Endothelial cell (in vitro differentiated cells): ENCODE data around the gene KRTAP5-4. TPM values are rescaled to one million over a fixed set of nuclear protein-coding genes. Genes with fewer than 3 reads are reported as not detected.
"Not testable (repeated sequence)": the region's sequence is repeated elsewhere in the genome, so short reads cannot be mapped to it uniquely, and the experiment has no call there.

Source experiments
- DNase-seq: peaks from one replicate; pipeline ENCODE4 v3.0.0; 2021; ENCODE audit warnings: low spot score
- H3K27ac Mint-ChIP-seq: one replicate; pipeline ENCODE4 v1.8.0; 2021; ENCODE audit warnings: mixed read lengths, inconsistent platforms; ENCODE audit not compliant: unreplicated experiment
- H3K27me3 Mint-ChIP-seq: one replicate; pipeline ENCODE4 v1.8.0; 2021; ENCODE audit warnings: mild to moderate bottlenecking, moderate library complexity, mixed read lengths, inconsistent platforms; ENCODE audit not compliant: unreplicated experiment
- H3K36me3 Mint-ChIP-seq: one replicate; pipeline ENCODE4 v1.8.0; 2021; ENCODE audit warnings: mild to moderate bottlenecking, low read depth, mixed read lengths, inconsistent platforms; ENCODE audit not compliant: unreplicated experiment
- H3K4me1 Mint-ChIP-seq: one replicate; pipeline ENCODE4 v1.8.0; 2021; ENCODE audit warnings: mild to moderate bottlenecking, mixed read lengths, inconsistent platforms; ENCODE audit not compliant: unreplicated experiment
- H3K4me3 Mint-ChIP-seq: one replicate; pipeline ENCODE4 v1.8.0; 2021; ENCODE audit warnings: mild to moderate bottlenecking, mixed read lengths, inconsistent platforms; ENCODE audit not compliant: unreplicated experiment
- H3K9me3 Mint-ChIP-seq: one replicate; pipeline ENCODE4 v1.8.0; 2021; ENCODE audit warnings: mixed read lengths, inconsistent platforms; ENCODE audit not compliant: unreplicated experiment
- total RNA-seq: library from RNA; stranded (reverse); fragmentation: NEBNext Ultra II Directional; extraction: Animal tissue kit (Norgen Biotek cat#: 25700); gene quantifications from one replicate; pipeline ENCODE4 v1.2.1, GENCODE V29; 2021; ENCODE audit not compliant: unreplicated experiment
- TF ChIP-seq, protein P1 (sequence below): fragments of 200-600 bp; sonication (generic); IDR thresholded peaks from one replicate; pipeline ENCODE4 v1.5.0; 2021; ENCODE audit warnings: antibody characterized with exemption; ENCODE audit not compliant: unreplicated experiment

Gene KRTAP5-4
- total RNA-seq, 1 donor from 2014 or later = not detected

- Mint-ChIP-seq H3K4me3 (no peak overlapping the region), H3K4me1 (peaks cover 10% of the 10 kb centered on the region), H3K9me3 (no peaks in the 10 kb centered on the region), H3K27ac (no peak overlapping the region), H3K36me3 (no peaks in the 10 kb centered on the region), H3K27me3 (peaks cover 8% of the 10 kb centered on the region)
- TF ChIP-seq, protein P1, sequence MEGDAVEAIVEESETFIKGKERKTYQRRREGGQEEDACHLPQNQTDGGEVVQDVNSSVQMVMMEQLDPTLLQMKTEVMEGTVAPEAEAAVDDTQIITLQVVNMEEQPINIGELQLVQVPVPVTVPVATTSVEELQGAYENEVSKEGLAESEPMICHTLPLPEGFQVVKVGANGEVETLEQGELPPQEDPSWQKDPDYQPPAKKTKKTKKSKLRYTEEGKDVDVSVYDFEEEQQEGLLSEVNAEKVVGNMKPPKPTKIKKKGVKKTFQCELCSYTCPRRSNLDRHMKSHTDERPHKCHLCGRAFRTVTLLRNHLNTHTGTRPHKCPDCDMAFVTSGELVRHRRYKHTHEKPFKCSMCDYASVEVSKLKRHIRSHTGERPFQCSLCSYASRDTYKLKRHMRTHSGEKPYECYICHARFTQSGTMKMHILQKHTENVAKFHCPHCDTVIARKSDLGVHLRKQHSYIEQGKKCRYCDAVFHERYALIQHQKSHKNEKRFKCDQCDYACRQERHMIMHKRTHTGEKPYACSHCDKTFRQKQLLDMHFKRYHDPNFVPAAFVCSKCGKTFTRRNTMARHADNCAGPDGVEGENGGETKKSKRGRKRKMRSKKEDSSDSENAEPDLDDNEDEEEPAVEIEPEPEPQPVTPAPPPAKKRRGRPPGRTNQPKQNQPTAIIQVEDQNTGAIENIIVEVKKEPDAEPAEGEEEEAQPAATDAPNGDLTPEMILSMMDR = no peak
- DNase-seq = no peak
Observed at GRCh38 chr11:1668911-1669473, 47.1 kb upstream of the KRTAP5-4 start.

DNA sequence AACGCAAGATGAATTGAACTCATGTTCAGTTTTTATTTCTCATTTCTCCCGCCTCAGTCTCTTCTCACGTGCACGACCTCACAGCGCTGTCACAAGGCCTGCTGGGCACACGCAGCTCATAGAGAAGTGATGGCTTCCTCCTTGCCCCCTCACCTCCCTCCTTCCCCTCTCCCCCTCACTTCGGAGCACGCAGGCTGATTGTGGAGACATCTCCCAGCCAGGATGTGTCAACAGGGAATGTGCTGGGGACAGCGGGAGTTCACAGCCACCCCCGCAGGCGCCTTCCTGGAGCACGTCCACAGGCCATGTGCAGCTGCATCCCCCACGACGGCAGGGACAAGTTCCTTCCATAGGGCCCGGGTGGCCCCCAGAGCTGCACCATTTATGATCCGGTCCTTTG is 46.0 kb upstream of the KRTAP5-4 start:
- Mint-ChIP-seq H3K27ac (no peak overlapping the region), H3K27me3 (peaks cover 8% of the 10 kb centered on the region), H3K4me1 (peaks cover 3% of the 10 kb centered on the region), H3K4me3 (no peak overlapping the region), H3K36me3 (no peaks in the 10 kb centered on the region), H3K9me3 (no peaks in the 10 kb centered on the region)
- TF ChIP-seq, protein P1 = no peak
- DNase-seq = no peak

DNA sequence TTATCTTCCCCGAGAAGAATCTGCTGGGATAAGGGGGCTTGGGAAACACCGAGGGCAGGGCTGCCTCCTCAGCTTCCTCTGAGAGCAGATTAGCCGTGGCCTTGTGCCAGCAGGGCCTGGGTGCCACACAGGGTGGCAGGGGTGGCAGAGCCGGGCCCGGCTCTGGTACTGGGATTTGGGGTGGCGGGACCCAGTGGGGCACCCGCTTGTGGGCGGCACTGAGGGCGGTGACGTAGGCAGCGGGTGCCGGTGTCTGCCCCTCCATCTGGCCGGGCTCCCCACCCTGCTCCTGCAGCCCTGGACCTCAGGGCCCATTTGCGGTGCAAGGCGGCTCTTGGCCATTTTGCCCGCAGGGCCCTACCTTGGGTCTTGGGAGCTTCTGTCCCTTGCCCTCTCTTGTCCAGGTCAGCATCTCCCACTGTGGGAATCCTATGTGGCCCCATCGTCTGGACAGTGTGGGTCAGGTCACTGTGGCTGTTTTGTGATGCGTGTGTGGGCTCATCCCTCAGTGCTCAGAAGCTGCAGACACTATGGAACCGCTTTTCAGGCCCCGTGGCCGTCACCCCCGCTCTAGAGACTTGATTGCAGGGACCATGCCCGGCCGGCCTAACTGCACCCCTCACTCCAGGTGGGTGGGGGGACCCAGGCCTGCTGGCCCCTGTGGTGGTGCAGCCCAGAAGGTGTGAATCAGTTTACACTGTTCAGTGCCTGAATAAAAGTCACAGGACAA is 45.3 kb upstream of the KRTAP5-4 start:
- Mint-ChIP-seq H3K27ac (no peak overlapping the region), H3K9me3 (no peaks in the 10 kb centered on the region), H3K27me3 (peaks cover 8% of the 10 kb centered on the region), H3K36me3 (no peaks in the 10 kb centered on the region), H3K4me1 (peaks cover 3% of the 10 kb centered on the region), H3K4me3 (no peak overlapping the region)
- TF ChIP-seq, protein P1 = no peak
- DNase-seq = no peak

- Mint-ChIP-seq H3K4me3 (no peak overlapping the region), H3K36me3 (no peaks in the 10 kb centered on the region), H3K27ac (no peak overlapping the region), H3K4me1 (peaks cover 3% of the 10 kb centered on the region), H3K9me3 (no peaks in the 10 kb centered on the region), H3K27me3 (peaks cover 5% of the 10 kb centered on the region)
- TF ChIP-seq, protein P1 = no peak
- DNase-seq = no peak
Observed at GRCh38 chr11:1665313-1665712, 43.4 kb upstream of the KRTAP5-4 start.

- DNase-seq, H3K9me3 Mint-ChIP-seq, H3K4me1 Mint-ChIP-seq, H3K27ac Mint-ChIP-seq, H3K4me3 Mint-ChIP-seq, H3K27me3 Mint-ChIP-seq, H3K36me3 Mint-ChIP-seq: not testable (repeated sequence)
Observed at GRCh38 chr11:1662699-1663283, 40.9 kb upstream of the KRTAP5-4 start.

DNA sequence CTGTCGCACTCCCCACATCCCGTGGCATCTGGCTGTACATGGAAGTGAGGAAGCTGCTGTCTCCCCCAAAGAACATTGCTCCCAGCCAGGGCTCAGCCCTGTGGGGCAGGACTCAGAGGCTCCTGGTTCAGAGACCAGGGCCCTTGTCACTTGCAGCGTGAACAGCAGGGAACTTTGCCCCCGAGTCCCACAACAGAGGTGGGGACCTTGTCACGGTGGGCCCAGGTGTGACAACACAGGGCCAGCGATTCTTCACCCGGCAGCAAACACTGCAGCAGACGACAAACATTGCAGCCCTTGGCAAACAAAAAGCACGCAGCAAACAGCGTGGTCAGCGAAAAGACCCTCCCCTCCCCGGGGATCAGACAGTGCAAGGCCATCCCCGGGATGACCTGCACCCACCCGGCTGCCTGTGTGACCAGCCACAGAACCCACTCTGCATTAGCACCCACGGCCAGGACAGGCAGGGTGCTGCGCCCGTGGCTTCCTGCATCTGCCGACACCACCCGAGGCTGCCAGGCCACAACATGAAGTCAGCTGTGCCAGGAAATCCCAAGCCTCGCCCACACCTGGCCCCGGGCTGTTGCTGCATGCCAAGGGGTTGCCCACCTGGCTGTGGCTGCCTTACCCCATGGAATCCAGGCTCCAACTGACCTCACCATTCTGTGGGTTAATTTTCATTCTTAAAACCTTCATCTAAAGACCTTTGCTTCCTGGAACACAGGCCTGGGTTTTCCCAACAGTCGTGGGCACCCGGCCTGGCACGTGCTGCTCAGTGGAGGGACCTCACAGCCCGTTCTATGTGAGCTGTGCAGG is 39.7 kb upstream of the KRTAP5-4 start:
- not testable (repeated sequence) for H3K36me3 Mint-ChIP-seq, DNase-seq, H3K27ac Mint-ChIP-seq

More for the DNA sequence above, 39.7 kb upstream of the KRTAP5-4 start:
- H3K9me3 Mint-ChIP-seq, H3K27me3 Mint-ChIP-seq, H3K4me3 Mint-ChIP-seq, H3K4me1 Mint-ChIP-seq: not testable (repeated sequence)
